CD4-positive, alpha-beta T cell treated with Interferon gamma for 1 hour (primary cell): ENCODE data around the gene KRT9.
A peak's percentile ranks its signal among the peaks of the same experiment; 100 is the strongest.
"Not testable (repeated sequence)": the region's sequence is repeated elsewhere in the genome, so short reads cannot be mapped to it uniquely, and the experiment has no call there.

Experiments
- DNase-seq: peaks from one replicate; pipeline ENCODE4 v3.0.0-alpha.2; 2020

The KRT9 gene

GRCh38 chr17:41600318-41600717, 28.5 kb upstream of the KRT9 start:
- no peak for DNase-seq

GRCh38 chr17:41599680-41600079, 27.8 kb upstream of the KRT9 start:
- no peak for DNase-seq

GRCh38 chr17:41595585-41595984, 23.7 kb upstream of the KRT9 start:
- DNase-seq, result no peak

GRCh38 chr17:41594363-41594915, 22.6 kb upstream of the KRT9 start:
- DNase-seq, result no peak

GRCh38 chr17:41593306-41593981, 21.6 kb upstream of the KRT9 start:
- no peak for DNase-seq

GRCh38 chr17:41592601-41593305, 20.9 kb upstream of the KRT9 start:
- no peak for DNase-seq

GRCh38 chr17:41589301-41589700, 17.4 kb upstream of the KRT9 start:
- no peak for DNase-seq

GRCh38 chr17:41588126-41588810, 16.4 kb upstream of the KRT9 start:
- DNase-seq, result no peak

- no peak for DNase-seq
These were observed 15.1 kb upstream of the KRT9 start, which contains the start of gene KRT14 for GRCh38 chr17:41586863-41587495. Gene KRT14 (minus strand): TSS chr17:41586895. CDS start chr17:41586834, 61 bp downstream.

- no peak for DNase-seq
These were observed 13.6 kb upstream of the KRT9 start for GRCh38 chr17:41585301-41586056.

- DNase-seq, result not testable (repeated sequence)
These were observed 12.6 kb upstream of the KRT9 start for GRCh38 chr17:41584331-41584927.

GRCh38 chr17:41583137-41584127, 11.6 kb upstream of the KRT9 start:
- no peak for DNase-seq

- DNase-seq, result not testable (repeated sequence)
These were observed 10.5 kb upstream of the KRT9 start for GRCh38 chr17:41582061-41582968.

GRCh38 chr17:41581366-41582060, 9.7 kb upstream of the KRT9 start:
- DNase-seq, result no peak

- no peak for DNase-seq
These were observed 9.0 kb upstream of the KRT9 start for GRCh38 chr17:41580687-41581365.

- no peak for DNase-seq
These were observed 8.4 kb upstream of the KRT9 start for GRCh38 chr17:41580244-41580575.

GRCh38 chr17:41579484-41580243, 7.8 kb upstream of the KRT9 start:
- DNase-seq, result peak; percentile 54

- no peak for DNase-seq
These were observed 7.1 kb upstream of the KRT9 start for GRCh38 chr17:41578971-41579370.
